Panc1 (cell line): ENCODE results near the gene CNTN4.

Experiments used
- POLR2AphosphoS5 ChIP-seq: IDR thresholded peaks from 2 replicates; pipeline ENCODE4 v1.6.1; 2012; ENCODE audit warnings: mild to moderate bottlenecking, low read depth, low read length, moderate library complexity
- SIN3A ChIP-seq: IDR thresholded peaks from 2 replicates; pipeline ENCODE4 v1.6.1; 2012; ENCODE audit warnings: low read depth, mild to moderate bottlenecking, low read length, moderate library complexity, borderline replicate concordance; ENCODE audit not compliant: insufficient read depth
- TF ChIP-seq, protein P1 (sequence below): fragments of 450-650 bp; IDR thresholded peaks from 2 replicates; pipeline ENCODE4 v1.5.1; 2017; ENCODE audit warnings: mild to moderate bottlenecking
- TF ChIP-seq, protein P2 (sequence below), 2 experiments: IDR thresholded peaks; 2 replicates each; pipeline ENCODE4 v1.6.1; 2011 to 2012; ENCODE audit warnings: low read depth in 2 of 2, control low read depth in 1 of 2, low read length in 1 of 2, mild to moderate bottlenecking in 1 of 2, moderate library complexity in 1 of 2; ENCODE audit not compliant: insufficient read depth in 1 of 2

DNA sequence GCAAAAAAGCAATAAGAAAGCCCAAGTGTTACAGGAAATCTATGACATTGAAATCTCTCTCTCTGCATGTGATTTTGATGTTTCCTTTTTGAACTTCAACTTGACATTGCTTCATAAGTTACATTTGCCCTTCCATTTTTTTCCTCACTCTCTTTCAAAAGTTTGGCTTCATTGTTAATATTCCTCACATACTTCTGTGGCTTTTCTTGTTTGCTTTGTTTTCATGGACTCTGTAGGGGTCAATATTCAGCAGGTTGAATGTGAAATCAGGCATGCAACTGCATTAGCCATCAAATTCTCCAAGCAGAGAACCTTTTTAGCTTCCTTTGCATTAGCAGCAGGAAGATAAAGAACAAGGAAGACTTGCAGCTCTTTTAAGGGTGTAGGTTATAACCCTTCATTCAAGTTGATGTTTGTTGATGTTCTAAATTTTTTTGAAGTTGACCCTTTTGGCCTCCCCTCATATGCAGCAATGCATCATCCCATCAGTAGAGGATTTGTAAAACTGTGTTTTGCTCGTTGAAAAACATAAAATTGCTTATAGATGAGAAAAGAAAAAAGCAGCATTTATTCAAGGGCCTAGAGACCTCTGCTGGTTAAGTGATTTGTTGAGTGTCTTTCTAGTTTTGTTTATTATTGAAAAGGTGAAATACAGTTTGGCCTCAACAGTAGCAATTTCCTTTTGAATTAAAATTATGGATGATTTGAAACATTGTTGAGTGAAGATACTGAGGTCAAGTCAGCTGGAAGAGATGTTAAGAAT is 800.1 kb downstream of the CNTN4 start:
- TF ChIP-seq, protein P1, sequence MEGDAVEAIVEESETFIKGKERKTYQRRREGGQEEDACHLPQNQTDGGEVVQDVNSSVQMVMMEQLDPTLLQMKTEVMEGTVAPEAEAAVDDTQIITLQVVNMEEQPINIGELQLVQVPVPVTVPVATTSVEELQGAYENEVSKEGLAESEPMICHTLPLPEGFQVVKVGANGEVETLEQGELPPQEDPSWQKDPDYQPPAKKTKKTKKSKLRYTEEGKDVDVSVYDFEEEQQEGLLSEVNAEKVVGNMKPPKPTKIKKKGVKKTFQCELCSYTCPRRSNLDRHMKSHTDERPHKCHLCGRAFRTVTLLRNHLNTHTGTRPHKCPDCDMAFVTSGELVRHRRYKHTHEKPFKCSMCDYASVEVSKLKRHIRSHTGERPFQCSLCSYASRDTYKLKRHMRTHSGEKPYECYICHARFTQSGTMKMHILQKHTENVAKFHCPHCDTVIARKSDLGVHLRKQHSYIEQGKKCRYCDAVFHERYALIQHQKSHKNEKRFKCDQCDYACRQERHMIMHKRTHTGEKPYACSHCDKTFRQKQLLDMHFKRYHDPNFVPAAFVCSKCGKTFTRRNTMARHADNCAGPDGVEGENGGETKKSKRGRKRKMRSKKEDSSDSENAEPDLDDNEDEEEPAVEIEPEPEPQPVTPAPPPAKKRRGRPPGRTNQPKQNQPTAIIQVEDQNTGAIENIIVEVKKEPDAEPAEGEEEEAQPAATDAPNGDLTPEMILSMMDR = no peak
- no peak for TF ChIP-seq POLR2AphosphoS5
- no peak for TF ChIP-seq SIN3A
- TF ChIP-seq, protein P2, sequence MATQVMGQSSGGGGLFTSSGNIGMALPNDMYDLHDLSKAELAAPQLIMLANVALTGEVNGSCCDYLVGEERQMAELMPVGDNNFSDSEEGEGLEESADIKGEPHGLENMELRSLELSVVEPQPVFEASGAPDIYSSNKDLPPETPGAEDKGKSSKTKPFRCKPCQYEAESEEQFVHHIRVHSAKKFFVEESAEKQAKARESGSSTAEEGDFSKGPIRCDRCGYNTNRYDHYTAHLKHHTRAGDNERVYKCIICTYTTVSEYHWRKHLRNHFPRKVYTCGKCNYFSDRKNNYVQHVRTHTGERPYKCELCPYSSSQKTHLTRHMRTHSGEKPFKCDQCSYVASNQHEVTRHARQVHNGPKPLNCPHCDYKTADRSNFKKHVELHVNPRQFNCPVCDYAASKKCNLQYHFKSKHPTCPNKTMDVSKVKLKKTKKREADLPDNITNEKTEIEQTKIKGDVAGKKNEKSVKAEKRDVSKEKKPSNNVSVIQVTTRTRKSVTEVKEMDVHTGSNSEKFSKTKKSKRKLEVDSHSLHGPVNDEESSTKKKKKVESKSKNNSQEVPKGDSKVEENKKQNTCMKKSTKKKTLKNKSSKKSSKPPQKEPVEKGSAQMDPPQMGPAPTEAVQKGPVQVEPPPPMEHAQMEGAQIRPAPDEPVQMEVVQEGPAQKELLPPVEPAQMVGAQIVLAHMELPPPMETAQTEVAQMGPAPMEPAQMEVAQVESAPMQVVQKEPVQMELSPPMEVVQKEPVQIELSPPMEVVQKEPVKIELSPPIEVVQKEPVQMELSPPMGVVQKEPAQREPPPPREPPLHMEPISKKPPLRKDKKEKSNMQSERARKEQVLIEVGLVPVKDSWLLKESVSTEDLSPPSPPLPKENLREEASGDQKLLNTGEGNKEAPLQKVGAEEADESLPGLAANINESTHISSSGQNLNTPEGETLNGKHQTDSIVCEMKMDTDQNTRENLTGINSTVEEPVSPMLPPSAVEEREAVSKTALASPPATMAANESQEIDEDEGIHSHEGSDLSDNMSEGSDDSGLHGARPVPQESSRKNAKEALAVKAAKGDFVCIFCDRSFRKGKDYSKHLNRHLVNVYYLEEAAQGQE (IDR thresholded peaks at IDR 0.05; ENCODE audit: insufficient read depth in 1 of 2, low read depth in 2 of 2, low read length in 1 of 2) = no peak
